Measurements from ENCODE around the gene HENMT1.

The HENMT1 gene

DNA sequence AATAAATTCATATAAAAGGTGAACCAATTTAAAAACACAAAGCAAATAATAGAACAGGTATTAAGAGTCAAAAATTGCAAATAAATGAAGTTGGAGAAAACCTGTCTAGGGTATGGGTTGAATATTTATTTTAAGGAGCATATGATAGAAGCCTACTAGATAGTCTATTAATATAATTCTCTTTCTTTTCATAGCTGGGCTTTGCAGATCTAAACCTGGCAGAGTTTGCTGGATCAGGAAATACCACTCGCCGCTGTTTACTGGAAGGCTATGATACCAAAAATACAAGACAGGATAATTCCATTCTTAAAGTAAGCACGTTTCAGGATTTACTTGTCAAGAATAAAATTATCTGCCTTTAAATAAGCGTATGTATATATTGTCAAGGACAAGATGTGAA is 48.9 kb downstream of the HENMT1 start:
- ATAC-seq: no peak
- TF ChIP-seq RARB (CRISPR knock-in tag; IDR thresholded peaks at IDR 0.05) (no peak), GLIS3 (CRISPR knock-in tag; IDR thresholded peaks at IDR 0.05) (no peak), ZFP30 (CRISPR knock-in tag; IDR thresholded peaks at IDR 0.05) (no peak)

DNA sequence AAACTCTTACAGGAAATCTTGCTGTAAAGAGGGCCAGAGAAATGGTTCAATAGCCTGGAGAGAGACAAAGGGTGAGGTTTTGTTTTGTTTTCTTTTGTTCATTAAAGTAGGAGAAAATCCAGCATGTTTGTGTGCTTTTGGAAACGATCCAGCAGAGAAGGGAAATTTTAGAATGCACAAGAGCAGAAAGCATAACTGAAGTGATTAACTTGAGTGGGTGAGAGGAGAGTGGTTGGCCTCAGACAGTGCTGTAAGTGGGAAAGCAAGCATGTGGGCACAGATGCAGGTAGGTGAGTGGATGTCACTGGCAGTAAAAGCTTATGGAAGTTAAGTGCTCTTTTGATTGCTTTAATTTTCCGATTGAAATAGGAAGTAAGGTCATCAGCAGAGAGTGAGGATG is 50.8 kb downstream of the HENMT1 start:
- no peak for ATAC-seq
- no peak for TF ChIP-seq SNAI2 (CRISPR knock-in tag; IDR thresholded peaks at IDR 0.05)
- TF ChIP-seq ARNTL (CRISPR knock-in tag; IDR thresholded peaks at IDR 0.05; ENCODE audit: borderline replicate concordance, low read depth): no peak
- TF ChIP-seq, protein P1, sequence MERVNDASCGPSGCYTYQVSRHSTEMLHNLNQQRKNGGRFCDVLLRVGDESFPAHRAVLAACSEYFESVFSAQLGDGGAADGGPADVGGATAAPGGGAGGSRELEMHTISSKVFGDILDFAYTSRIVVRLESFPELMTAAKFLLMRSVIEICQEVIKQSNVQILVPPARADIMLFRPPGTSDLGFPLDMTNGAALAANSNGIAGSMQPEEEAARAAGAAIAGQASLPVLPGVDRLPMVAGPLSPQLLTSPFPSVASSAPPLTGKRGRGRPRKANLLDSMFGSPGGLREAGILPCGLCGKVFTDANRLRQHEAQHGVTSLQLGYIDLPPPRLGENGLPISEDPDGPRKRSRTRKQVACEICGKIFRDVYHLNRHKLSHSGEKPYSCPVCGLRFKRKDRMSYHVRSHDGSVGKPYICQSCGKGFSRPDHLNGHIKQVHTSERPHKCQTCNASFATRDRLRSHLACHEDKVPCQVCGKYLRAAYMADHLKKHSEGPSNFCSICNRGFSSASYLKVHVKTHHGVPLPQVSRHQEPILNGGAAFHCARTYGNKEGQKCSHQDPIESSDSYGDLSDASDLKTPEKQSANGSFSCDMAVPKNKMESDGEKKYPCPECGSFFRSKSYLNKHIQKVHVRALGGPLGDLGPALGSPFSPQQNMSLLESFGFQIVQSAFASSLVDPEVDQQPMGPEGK (CRISPR knock-in tag; IDR thresholded peaks at IDR 0.05; ENCODE audit: borderline replicate concordance): no peak
- TF ChIP-seq ZC3H10 (CRISPR knock-in tag; IDR thresholded peaks at IDR 0.05): no peak
- TF ChIP-seq, protein P2, sequence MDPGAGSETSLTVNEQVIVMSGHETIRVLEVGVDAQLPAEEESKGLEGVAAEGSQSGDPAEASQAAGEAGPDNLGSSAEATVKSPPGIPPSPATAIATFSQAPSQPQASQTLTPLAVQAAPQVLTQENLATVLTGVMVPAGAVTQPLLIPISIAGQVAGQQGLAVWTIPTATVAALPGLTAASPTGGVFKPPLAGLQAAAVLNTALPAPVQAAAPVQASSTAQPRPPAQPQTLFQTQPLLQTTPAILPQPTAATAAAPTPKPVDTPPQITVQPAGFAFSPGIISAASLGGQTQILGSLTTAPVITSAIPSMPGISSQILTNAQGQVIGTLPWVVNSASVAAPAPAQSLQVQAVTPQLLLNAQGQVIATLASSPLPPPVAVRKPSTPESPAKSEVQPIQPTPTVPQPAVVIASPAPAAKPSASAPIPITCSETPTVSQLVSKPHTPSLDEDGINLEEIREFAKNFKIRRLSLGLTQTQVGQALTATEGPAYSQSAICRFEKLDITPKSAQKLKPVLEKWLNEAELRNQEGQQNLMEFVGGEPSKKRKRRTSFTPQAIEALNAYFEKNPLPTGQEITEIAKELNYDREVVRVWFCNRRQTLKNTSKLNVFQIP (CRISPR knock-in tag; IDR thresholded peaks at IDR 0.05; ENCODE audit: borderline replicate concordance, low read depth): no peak
- TF ChIP-seq ZNF70 (CRISPR knock-in tag; IDR thresholded peaks at IDR 0.05): no peak
- TF ChIP-seq ZFP3 (CRISPR knock-in tag; IDR thresholded peaks at IDR 0.05): no peak
- no peak for TF ChIP-seq OSR1 (CRISPR knock-in tag; IDR thresholded peaks at IDR 0.05)
- TF ChIP-seq PPARA (CRISPR knock-in tag; IDR thresholded peaks at IDR 0.05; ENCODE audit: borderline replicate concordance): no peak
- no peak for TF ChIP-seq TOX (CRISPR knock-in tag; IDR thresholded peaks at IDR 0.05; ENCODE audit: borderline replicate concordance)
- TF ChIP-seq, protein P3, sequence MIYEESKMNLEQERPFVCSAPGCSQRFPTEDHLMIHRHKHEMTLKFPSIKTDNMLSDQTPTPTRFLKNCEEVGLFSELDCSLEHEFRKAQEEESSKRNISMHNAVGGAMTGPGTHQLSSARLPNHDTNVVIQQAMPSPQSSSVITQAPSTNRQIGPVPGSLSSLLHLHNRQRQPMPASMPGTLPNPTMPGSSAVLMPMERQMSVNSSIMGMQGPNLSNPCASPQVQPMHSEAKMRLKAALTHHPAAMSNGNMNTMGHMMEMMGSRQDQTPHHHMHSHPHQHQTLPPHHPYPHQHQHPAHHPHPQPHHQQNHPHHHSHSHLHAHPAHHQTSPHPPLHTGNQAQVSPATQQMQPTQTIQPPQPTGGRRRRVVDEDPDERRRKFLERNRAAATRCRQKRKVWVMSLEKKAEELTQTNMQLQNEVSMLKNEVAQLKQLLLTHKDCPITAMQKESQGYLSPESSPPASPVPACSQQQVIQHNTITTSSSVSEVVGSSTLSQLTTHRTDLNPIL (CRISPR knock-in tag; IDR thresholded peaks at IDR 0.05; ENCODE audit: low read depth): no peak
- no peak for TF ChIP-seq TCF4 (CRISPR knock-in tag; IDR thresholded peaks at IDR 0.05; ENCODE audit: borderline replicate concordance)
- TF ChIP-seq CSDC2 (CRISPR knock-in tag; IDR thresholded peaks at IDR 0.05): no peak
- no peak for TF ChIP-seq BACH2 (CRISPR knock-in tag; IDR thresholded peaks at IDR 0.05; ENCODE audit: borderline replicate concordance)
- TF ChIP-seq RARB (CRISPR knock-in tag; IDR thresholded peaks at IDR 0.05): no peak
- TF ChIP-seq ESRRG (CRISPR knock-in tag; IDR thresholded peaks at IDR 0.05): no peak
- TF ChIP-seq ZFP30 (CRISPR knock-in tag; IDR thresholded peaks at IDR 0.05): no peak
- TF ChIP-seq, protein P4, sequence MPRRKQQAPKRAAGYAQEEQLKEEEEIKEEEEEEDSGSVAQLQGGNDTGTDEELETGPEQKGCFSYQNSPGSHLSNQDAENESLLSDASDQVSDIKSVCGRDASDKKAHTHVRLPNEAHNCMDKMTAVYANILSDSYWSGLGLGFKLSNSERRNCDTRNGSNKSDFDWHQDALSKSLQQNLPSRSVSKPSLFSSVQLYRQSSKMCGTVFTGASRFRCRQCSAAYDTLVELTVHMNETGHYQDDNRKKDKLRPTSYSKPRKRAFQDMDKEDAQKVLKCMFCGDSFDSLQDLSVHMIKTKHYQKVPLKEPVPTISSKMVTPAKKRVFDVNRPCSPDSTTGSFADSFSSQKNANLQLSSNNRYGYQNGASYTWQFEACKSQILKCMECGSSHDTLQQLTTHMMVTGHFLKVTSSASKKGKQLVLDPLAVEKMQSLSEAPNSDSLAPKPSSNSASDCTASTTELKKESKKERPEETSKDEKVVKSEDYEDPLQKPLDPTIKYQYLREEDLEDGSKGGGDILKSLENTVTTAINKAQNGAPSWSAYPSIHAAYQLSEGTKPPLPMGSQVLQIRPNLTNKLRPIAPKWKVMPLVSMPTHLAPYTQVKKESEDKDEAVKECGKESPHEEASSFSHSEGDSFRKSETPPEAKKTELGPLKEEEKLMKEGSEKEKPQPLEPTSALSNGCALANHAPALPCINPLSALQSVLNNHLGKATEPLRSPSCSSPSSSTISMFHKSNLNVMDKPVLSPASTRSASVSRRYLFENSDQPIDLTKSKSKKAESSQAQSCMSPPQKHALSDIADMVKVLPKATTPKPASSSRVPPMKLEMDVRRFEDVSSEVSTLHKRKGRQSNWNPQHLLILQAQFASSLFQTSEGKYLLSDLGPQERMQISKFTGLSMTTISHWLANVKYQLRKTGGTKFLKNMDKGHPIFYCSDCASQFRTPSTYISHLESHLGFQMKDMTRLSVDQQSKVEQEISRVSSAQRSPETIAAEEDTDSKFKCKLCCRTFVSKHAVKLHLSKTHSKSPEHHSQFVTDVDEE (CRISPR knock-in tag; IDR thresholded peaks at IDR 0.05): no peak
- TF ChIP-seq, protein P5, sequence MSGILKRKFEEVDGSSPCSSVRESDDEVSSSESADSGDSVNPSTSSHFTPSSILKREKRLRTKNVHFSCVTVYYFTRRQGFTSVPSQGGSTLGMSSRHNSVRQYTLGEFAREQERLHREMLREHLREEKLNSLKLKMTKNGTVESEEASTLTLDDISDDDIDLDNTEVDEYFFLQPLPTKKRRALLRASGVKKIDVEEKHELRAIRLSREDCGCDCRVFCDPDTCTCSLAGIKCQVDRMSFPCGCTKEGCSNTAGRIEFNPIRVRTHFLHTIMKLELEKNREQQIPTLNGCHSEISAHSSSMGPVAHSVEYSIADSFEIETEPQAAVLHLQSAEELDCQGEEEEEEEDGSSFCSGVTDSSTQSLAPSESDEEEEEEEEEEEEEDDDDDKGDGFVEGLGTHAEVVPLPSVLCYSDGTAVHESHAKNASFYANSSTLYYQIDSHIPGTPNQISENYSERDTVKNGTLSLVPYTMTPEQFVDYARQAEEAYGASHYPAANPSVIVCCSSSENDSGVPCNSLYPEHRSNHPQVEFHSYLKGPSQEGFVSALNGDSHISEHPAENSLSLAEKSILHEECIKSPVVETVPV (CRISPR knock-in tag; IDR thresholded peaks at IDR 0.05): no peak

DNA sequence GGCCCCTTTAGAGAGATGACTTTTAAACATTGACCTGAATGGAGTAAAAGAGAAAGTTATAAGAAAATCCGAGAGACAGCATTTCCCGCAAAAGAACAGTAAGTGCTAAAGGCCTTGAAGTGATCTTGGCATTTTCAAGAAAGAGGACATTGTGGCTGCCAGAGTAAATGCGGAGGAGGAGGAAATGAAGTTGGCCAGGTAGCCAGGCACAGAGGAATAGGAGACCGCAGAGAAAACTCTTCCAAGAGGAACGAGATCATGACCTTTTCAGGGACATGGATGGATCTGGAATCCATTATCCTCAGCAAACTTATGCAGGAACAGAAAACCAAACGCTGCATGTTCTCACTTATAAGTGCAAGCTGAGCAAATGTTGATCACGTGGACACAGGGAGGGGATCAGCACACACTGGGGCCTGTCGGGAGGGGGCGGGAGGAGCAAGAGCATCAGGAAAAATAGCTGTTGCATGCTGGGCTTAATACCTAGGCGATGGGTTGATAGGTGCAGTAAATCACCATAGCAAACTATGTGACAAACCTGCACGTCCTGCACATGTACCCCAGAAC is 51.3 kb downstream of the HENMT1 start:
- TF ChIP-seq ZC3H10 (CRISPR knock-in tag; IDR thresholded peaks at IDR 0.05) (no peak), RARB (CRISPR knock-in tag; IDR thresholded peaks at IDR 0.05) (no peak), ZNF8 (CRISPR knock-in tag; IDR thresholded peaks at IDR 0.05) (no peak), ZFP3 (CRISPR knock-in tag; IDR thresholded peaks at IDR 0.05) (no peak), BACH2 (CRISPR knock-in tag; IDR thresholded peaks at IDR 0.05; ENCODE audit: borderline replicate concordance) (no peak), ZFP30 (CRISPR knock-in tag; IDR thresholded peaks at IDR 0.05) (no peak), ESRRG (CRISPR knock-in tag; IDR thresholded peaks at IDR 0.05) (no peak), PPARA (CRISPR knock-in tag; IDR thresholded peaks at IDR 0.05; ENCODE audit: borderline replicate concordance) (no peak), CSDC2 (CRISPR knock-in tag; IDR thresholded peaks at IDR 0.05) (no peak)
- TF ChIP-seq, protein P2 (CRISPR knock-in tag; IDR thresholded peaks at IDR 0.05; ENCODE audit: borderline replicate concordance, low read depth): no peak
- TF ChIP-seq, protein P4 (CRISPR knock-in tag; IDR thresholded peaks at IDR 0.05): no peak
- TF ChIP-seq, protein P3 (CRISPR knock-in tag; IDR thresholded peaks at IDR 0.05; ENCODE audit: low read depth): no peak
- peak; percentile 18; the same call in 1 of the 3 replicates for ATAC-seq
